Kidney (tissue), 14 donors: ENCODE measurements around the gene GNG14. TPM values are rescaled to one million over a fixed set of nuclear protein-coding genes. Genes with fewer than 3 reads are reported as not detected.
"Not testable (repeated sequence)": the region's sequence is repeated elsewhere in the genome, so short reads cannot be mapped to it uniquely, and the experiment has no call there.

Experiments used
- DNase-seq, 5 donors: peaks; one replicate each; pipeline ENCODE4 v3.0.0-alpha.2; 2013 to 2020
- FAIRE-seq: peaks from 2 replicates; lab custom pipeline; 2012; peaks lifted over from hg19 to GRCh38; lab: Jason Lieb, UNC
- H3K27ac ChIP-seq, 2 donors: one replicate each; pipeline ENCODE4 v1.7.0; 2013; ENCODE audit warnings: low read depth in 2 of 2, low read length in 2 of 2, inconsistent platforms in 1 of 2
- H3K27me3 ChIP-seq: one replicate; pipeline ENCODE4 v1.7.1; 2013; ENCODE audit warnings: low read length, inconsistent platforms; ENCODE audit not compliant: control insufficient read depth, insufficient read depth
- H3K36me3 ChIP-seq, 3 donors: one replicate each; pipeline versions ENCODE4 v1.7.0 to v1.7.1; 2013; ENCODE audit warnings: low read length in 3 of 3, control low read depth in 1 of 3, inconsistent platforms in 1 of 3; ENCODE audit not compliant: insufficient read depth in 3 of 3, control insufficient read depth in 2 of 3
- H3K4me1 ChIP-seq, 3 donors: one replicate each; pipeline versions ENCODE4 v1.7.0 to v1.7.1; 2013; ENCODE audit warnings: low read length in 3 of 3, inconsistent platforms in 1 of 3, low read depth in 1 of 3; ENCODE audit not compliant: control insufficient read depth in 2 of 3, insufficient read depth in 2 of 3
- H3K4me3 ChIP-seq, 3 donors: one replicate each; pipeline versions ENCODE4 v1.7.0 to v1.8.1; 2013; ENCODE audit warnings: low read length in 3 of 3, control low read depth in 1 of 3, inconsistent platforms in 1 of 3
- H3K9ac ChIP-seq, 3 donors: one replicate each; pipeline versions ENCODE4 v1.7.0 to v1.7.1; 2013; ENCODE audit warnings: low read length in 3 of 3, control low read depth in 1 of 3, inconsistent platforms in 1 of 3
- H3K9me3 ChIP-seq, 3 donors: one replicate each; pipeline versions ENCODE4 v1.7.0 to v1.7.1; 2013; ENCODE audit warnings: low read length in 3 of 3, control low read depth in 1 of 3, inconsistent platforms in 1 of 3; ENCODE audit not compliant: control insufficient read depth in 2 of 3, insufficient read depth in 1 of 3
- CTCF ChIP-seq: IDR thresholded peaks from 3 replicates; pipeline ENCODE4 v1.5.1; 2012; ENCODE audit warnings: mild to moderate bottlenecking, moderate library complexity, borderline replicate concordance; ENCODE audit not compliant: insufficient read depth; ENCODE audit errors: extremely low read depth
- intact Hi-C: fragments of 100-400 bp; cut with DNase I; formaldehyde crosslinking; loops from one replicate; pipeline ENCODE4 v1.11.1; 2022
- polyA plus RNA-seq: library from polyadenylated mRNA; stranded (reverse); fragments of 350-450 nt; fragmentation: Illumina TruSeq; extraction: RNeasy Lipid Tissue Mini Kit (QIAGEN cat#74804); gene quantifications from one replicate; pipeline ENCODE4 v1.2.3, GENCODE V29; 2014; ENCODE audit warnings: low read depth, low replicate concordance; ENCODE audit not compliant: insufficient read depth
- total RNA-seq: library from RNA; stranded (reverse); fragmentation: NEBNext Ultra II Directional; extraction: Animal tissue kit (Norgen Biotek cat#: 25700); gene quantifications from one replicate; pipeline ENCODE4 v1.2.1, GENCODE V29; 2021
- donor health status: control.
- donor health status: control.
- donor health status: control.
- donor health status: control.
- donor health status: control.
- donor health status: DM: yes; HTN: yes; CAD: no.
- donor health status: Normal renal cell carcinoma (clear cell type).

Gene GNG14
- total and polyA plus RNA-seq, 2 donors from 2014 or later, result not detected

GRCh38 chr19:12696366-12697335, 8.9 kb downstream of the GNG14 start, which contains the start of gene FBXW9:
FBXW9 (minus strand) TSS chr19:12696631; CDS start chr19:12696581, 50 bp downstream.
- peak within 1 kb of the TSS; percentile 70 to 96 (median 78) for H3K4me3 ChIP-seq
- no peaks in the 10 kb centered on the region for H3K9me3 ChIP-seq
- no peaks in the 10 kb centered on the region for H3K27me3 ChIP-seq
- intact Hi-C loops, result no loop called here
- peak within 1 kb of the TSS; percentile 35 to 86 (median 72) for H3K9ac ChIP-seq
- H3K36me3 ChIP-seq, result peaks cover 0 to 10% (median 2%) of the 10 kb centered on the region in 3 donors
- H3K4me1 ChIP-seq, result peaks cover 0 to 12% (median 6%) of the 10 kb centered on the region in 3 donors
- FAIRE-seq, result no peak
- H3K27ac ChIP-seq, result peak within 1 kb of the TSS; percentile 65 to 78
- no peak for TF ChIP-seq CTCF
- peak; percentile 97 to 98 (median 98) for DNase-seq

GRCh38 chr19:12697425-12697824, 9.6 kb downstream of the GNG14 start:
- Histone ChIP-seq H3K36me3 (peaks cover 0 to 17% (median 2%) of the 10 kb centered on the region in 3 donors), H3K4me1 (peaks cover 0 to 12% (median 6%) of the 10 kb centered on the region in 3 donors)
- H3K27me3 ChIP-seq, H3K4me3 ChIP-seq, H3K9ac ChIP-seq, H3K27ac ChIP-seq, FAIRE-seq, DNase-seq, intact Hi-C loops, H3K9me3 ChIP-seq: not testable (repeated sequence)

GRCh38 chr19:12698138-12698537, 10.3 kb downstream of the GNG14 start:
- FAIRE-seq (no peak), DNase-seq (no peak)
- no peaks in the 10 kb centered on the region for H3K9me3 ChIP-seq
- intact Hi-C loops, result no loop called here
- TF ChIP-seq CTCF, result no peak
- H3K4me1 ChIP-seq, result peaks cover 0 to 12% (median 6%) of the 10 kb centered on the region in 3 donors
- no peak overlapping the region for H3K4me3 ChIP-seq
- peaks cover 0 to 20% (median 3%) of the 10 kb centered on the region in 3 donors for H3K36me3 ChIP-seq
- H3K27me3 ChIP-seq, result no peaks in the 10 kb centered on the region
- H3K9ac ChIP-seq, result no peak overlapping the region
- no peak overlapping the region for H3K27ac ChIP-seq

GRCh38 chr19:12701596-12702282, 13.9 kb downstream of the GNG14 start:
- DNase-seq (no peak), FAIRE-seq (no peak)
- no peak overlapping the region for H3K9ac ChIP-seq
- H3K9me3 ChIP-seq, result no peaks in the 10 kb centered on the region
- intact Hi-C loops, result no loop called here
- peaks cover 0 to 2% (median 0%) of the 10 kb centered on the region in 3 donors for H3K4me1 ChIP-seq
- H3K27ac ChIP-seq, result no peak overlapping the region
- no peaks in the 10 kb centered on the region for H3K27me3 ChIP-seq
- peaks cover 2 to 48% (median 23%) of the 10 kb centered on the region in 3 donors for H3K36me3 ChIP-seq
- TF ChIP-seq CTCF, result no peak
- no peak overlapping the region for H3K4me3 ChIP-seq
